HuH-7.5 (cell line): ENCODE results near the gene ARL6IP5.

Experiments used
- DNase-seq: peaks from one replicate; pipeline ENCODE4 v3.0.0; 2011; ENCODE audit warnings: low spot score

Gene ARL6IP5

DNA sequence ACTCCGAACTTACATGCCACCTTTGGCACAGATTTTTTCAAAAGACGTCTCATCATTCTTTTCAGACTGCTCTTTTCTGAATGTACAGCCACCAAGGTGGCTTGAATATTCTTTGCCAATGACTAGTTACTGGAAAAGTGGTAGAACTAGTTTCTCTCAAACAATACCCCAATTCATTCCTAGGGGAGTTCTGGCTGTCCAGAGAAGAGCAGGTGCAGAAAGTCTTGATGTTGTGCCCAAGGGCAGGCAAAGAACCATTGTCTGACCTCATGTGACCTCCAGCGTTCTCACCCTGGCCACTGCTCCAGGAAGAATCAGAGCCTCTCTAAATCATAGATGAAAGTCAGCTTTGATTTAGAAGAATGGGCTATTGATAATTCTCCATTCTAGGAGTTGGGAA lies 32.2 kb downstream of the ARL6IP5 start:
- no peak for DNase-seq

GRCh38 chr3:69118555-69118954 lies 33.8 kb downstream of the ARL6IP5 start:
- DNase-seq: no peak

- DNase-seq: no peak
Measured at GRCh38 chr3:69119138-69119537, 34.4 kb downstream of the ARL6IP5 start.

DNA sequence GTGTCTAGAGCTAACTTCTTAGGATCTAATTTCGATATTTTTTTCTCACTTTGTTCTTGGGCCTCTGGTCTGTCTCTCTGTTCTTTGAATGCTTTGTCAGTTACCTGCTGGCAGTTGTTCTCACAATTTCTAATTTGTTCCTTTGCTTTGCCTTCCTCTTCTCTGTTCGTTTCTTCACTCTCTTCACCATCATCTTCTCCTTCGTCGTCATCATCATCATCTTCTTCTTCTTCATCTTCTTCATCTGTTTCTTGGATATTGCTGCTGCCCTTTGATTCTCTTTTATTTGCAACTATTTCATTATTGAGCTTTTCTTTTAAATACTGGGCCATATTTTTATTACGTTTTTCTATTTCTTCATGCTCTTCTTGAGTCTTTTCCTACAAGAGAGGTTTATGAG lies 34.9 kb downstream of the ARL6IP5 start:
- no peak for DNase-seq

GRCh38 chr3:69120879-69121464 lies 36.2 kb downstream of the ARL6IP5 start:
- DNase-seq: no peak

- DNase-seq: no peak
Measured at GRCh38 chr3:69121513-69121912, 36.8 kb downstream of the ARL6IP5 start.

DNA sequence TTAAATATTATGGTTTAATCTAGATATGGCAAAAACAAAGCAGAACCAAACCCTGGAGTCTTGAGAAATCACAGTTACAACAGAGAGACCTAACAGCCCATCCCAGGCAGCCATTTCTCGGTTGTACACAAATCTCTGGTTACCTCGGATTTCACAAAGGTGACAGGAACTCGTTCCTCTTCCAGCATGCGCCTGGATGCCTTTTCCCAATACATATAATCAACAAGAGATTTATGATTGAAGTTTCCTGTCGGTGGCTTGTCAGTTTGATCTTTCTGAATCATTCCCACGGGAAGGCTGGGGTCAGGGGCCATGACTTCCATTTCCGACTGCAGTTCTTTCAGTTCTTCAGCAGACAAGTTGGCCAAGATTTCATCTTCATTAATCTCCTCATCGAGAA lies 37.2 kb downstream of the ARL6IP5 start:
- DNase-seq: no peak

DNA sequence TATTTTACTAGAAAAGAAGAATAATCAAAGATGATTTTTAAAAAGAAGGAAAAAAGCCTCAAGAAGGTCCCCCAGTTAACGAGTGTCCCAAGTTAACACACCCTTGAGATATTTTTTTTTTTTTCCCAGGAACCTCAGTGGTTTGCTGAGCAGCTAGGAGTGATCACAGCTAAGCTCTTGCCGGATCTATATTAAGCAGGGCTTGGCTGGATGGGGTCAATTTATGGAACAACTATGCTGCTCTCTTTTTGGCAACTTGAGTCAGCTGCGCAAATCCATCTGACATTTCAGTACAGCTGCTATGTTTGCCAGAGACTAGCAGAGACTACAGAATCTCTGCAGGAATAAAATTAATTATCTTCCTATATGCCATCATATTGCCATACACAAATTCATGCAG lies 37.7 kb downstream of the ARL6IP5 start, which contains the start of gene LMOD3:
Gene LMOD3 (minus strand): TSS at position 193 of the 400 bp plus-strand sequence. CDS start 209 bp downstream, outside the sequence.
- no peak for DNase-seq

GRCh38 chr3:69126216-69126615 lies 41.5 kb downstream of the ARL6IP5 start:
- no peak for DNase-seq

- DNase-seq: no peak
Measured at GRCh38 chr3:69126999-69127398, 42.3 kb downstream of the ARL6IP5 start.

DNA sequence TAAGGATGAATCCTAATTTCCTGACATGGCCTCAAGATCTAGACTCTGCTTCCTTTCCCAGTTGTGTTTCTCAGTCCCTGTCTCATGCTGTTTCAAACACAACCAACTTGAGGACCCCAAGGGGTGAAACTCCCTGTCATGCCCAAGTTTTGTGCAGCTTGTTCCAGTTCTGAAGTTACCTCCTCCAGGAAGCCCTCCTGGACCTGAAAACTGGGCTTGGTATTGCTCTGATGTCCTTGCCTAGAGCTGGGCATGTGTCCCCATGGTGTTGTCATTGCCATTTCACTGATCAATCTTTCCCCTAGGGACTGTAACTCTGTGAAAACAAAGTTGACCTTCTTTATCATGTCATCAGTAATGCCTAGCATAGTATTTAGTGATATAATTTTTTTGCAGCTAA lies 43.8 kb downstream of the ARL6IP5 start:
- no peak for DNase-seq

- no peak for DNase-seq
Measured at GRCh38 chr3:69129531-69129930, 44.8 kb downstream of the ARL6IP5 start.

- no peak for DNase-seq
Measured at GRCh38 chr3:69130689-69131088, 46.0 kb downstream of the ARL6IP5 start.

GRCh38 chr3:69137005-69137404 lies 52.3 kb downstream of the ARL6IP5 start:
- DNase-seq: no peak

GRCh38 chr3:69137412-69137811 lies 52.7 kb downstream of the ARL6IP5 start:
- DNase-seq: no peak

DNA sequence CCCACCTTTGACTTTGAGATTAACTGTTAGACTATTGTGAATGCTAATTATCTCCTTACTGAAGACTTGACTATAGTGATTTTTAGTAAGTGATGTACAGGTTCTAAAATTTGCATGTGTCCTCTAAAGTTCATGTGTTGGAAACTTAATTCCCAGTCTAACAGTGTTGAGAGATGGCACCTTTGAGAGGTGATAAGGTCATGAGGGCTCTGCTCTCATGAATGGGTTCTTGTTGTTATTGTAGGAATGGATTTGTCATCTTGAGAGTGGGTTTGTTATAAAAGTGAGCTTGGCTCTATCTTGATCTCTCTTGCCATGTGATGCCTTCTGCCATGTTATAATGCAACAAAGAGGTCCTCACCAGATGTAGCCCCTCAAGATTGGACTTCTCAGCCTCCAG lies 56.6 kb downstream of the ARL6IP5 start:
- no peak for DNase-seq

- no peak for DNase-seq
Measured at GRCh38 chr3:69142090-69142489, 57.4 kb downstream of the ARL6IP5 start.

DNA sequence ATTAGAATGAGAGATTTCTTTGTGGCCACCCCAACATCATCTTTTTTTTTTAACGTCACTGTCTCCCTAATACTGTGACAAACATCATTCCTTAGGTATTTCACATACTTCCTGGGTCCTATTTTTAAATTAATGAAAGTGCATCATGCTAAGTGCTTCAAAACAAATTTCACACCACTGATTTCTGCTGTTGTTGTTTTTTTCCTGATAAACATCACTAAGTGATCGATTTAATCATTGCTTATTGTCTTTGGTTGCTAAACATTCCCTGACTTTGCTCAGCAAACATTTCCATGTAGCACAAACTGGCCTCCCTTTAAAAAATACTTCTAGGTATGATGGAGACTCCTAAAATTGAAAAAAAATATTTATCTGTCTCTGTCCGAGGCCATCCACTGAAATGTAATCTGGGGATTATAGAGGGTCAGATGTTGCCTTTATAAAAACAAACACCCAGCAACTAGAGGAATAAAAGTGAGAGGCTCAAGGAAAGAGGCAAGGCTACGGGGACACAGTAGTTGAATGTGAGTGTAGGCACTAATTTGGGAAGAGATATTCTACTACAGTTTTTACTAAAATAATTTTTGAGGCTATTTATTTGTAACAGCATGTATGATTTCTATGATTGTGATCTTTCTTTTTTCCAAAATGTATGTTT lies 58.2 kb downstream of the ARL6IP5 start:
- no peak for DNase-seq

- DNase-seq: no peak
Measured at GRCh38 chr3:69143612-69144011, 58.9 kb downstream of the ARL6IP5 start.

- DNase-seq: no peak
Measured at GRCh38 chr3:69144631-69145245, 60.0 kb downstream of the ARL6IP5 start.

DNA sequence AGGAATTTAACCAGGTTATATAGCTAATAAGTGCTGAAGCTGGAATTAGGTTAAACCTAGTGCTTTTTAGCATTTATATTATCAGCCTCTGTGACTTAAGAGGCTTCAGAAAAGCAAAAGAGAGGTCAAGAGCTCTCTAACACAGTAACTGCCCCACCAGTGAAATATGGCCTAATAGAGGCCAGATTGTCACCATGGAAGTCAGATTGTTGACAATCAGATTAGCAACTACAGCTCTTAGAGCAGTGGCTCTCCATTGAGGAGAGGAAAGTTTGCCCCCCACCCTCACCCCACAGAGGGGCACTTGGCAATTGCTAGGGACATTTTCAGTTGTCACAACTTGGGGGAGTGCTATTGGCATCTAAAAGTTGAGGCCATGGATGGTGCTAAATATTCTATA lies 61.0 kb downstream of the ARL6IP5 start:
- DNase-seq: no peak

GRCh38 chr3:69149586-69149985 lies 64.8 kb downstream of the ARL6IP5 start:
- DNase-seq: no peak
